IPS-15b (cell line): ENCODE data around the gene POLR3K.

Experiments used
- H3K27me3 ChIP-seq: one replicate; pipeline ENCODE4 v1.6.1; 2013; ENCODE audit warnings: low read length; ENCODE audit not compliant: control insufficient read depth, insufficient read depth
- H3K36me3 ChIP-seq: one replicate; pipeline ENCODE4 v1.6.1; 2013; ENCODE audit warnings: low read length; ENCODE audit not compliant: control insufficient read depth, insufficient read depth
- H3K4me1 ChIP-seq: one replicate; pipeline ENCODE4 v1.6.1; 2013; ENCODE audit warnings: mild to moderate bottlenecking, low read length; ENCODE audit not compliant: control insufficient read depth, insufficient read depth
- H3K4me3 ChIP-seq: one replicate; pipeline ENCODE4 v1.5.1; 2013; ENCODE audit warnings: low read depth, low read length
- H3K9ac ChIP-seq: one replicate; pipeline ENCODE4 v1.6.1; 2013; ENCODE audit warnings: low read depth, mild to moderate bottlenecking, low read length
- H3K9me3 ChIP-seq: one replicate; pipeline ENCODE4 v1.6.1; 2013; ENCODE audit warnings: mild to moderate bottlenecking, low read length; ENCODE audit not compliant: control insufficient read depth, insufficient read depth

Gene POLR3K

GRCh38 chr16:77273-77806 lies 23.9 kb upstream of the POLR3K start:
- no peak overlapping the region for H3K9ac ChIP-seq
- peaks cover 16% of the 10 kb centered on the region for H3K4me1 ChIP-seq
- peaks cover 12% of the 10 kb centered on the region for H3K36me3 ChIP-seq
- H3K9me3 ChIP-seq = no peaks in the 10 kb centered on the region
- H3K27me3 ChIP-seq = no peaks in the 10 kb centered on the region
- peak overlapping the region; percentile 43 for H3K4me3 ChIP-seq

- Histone ChIP-seq H3K36me3 (peaks cover 10% of the 10 kb centered on the region), H3K9me3 (no peaks in the 10 kb centered on the region), H3K4me3 (peak overlapping the region; percentile 43), H3K4me1 (peaks cover 16% of the 10 kb centered on the region), H3K27me3 (no peaks in the 10 kb centered on the region), H3K9ac (peak overlapping the region; percentile 24)
These were observed 23.3 kb upstream of the POLR3K start for GRCh38 chr16:76535-77272.

DNA sequence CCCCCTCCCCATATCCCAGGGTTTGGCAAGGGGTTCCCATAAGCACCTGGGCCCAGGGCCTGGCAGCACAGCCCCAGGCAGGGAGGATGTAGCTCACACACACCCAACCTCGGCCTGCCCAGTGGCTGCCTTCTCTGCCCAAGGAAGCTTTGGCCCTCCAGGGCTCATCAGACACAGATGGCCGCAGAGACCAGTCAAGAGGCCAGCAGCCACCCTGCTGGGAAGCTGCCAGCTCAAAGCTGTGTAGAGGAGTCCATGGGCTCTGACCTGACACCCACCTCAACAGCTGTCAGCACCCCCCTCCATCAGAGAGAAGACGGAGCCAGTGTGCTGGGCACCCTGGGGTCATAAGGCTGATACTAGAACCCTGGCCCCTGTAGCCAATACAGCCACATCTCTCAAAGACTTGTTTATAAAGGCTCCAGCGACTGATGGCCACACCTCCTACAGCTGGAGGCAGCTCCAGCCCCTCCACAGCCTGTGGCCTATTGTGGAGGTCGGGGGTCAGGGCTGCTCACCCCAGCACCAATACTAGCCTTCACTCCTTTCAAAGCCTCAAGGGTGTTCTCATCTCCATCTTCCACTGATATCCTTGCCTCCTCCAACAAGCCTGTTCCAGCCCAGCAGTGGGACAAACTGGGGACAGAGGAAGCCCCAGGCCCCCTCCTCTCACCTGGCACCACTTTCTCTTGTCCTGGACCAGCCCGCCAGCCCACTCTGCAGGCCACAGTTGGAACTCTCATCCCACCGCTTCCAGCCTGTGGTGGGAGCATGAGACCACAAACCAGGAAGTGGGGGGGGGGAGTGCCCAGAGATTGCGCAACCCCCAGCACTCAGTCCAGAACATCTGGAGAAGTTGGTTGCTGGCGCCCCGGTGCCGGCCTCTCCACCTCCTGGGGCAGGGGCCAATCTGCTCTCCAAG lies 22.4 kb upstream of the POLR3K start:
- H3K9ac ChIP-seq = no peak overlapping the region
- H3K4me1 ChIP-seq = peaks cover 18% of the 10 kb centered on the region
- peaks cover 9% of the 10 kb centered on the region for H3K36me3 ChIP-seq
- no peaks in the 10 kb centered on the region for H3K9me3 ChIP-seq
- H3K4me3 ChIP-seq = no peak overlapping the region
- no peaks in the 10 kb centered on the region for H3K27me3 ChIP-seq

DNA sequence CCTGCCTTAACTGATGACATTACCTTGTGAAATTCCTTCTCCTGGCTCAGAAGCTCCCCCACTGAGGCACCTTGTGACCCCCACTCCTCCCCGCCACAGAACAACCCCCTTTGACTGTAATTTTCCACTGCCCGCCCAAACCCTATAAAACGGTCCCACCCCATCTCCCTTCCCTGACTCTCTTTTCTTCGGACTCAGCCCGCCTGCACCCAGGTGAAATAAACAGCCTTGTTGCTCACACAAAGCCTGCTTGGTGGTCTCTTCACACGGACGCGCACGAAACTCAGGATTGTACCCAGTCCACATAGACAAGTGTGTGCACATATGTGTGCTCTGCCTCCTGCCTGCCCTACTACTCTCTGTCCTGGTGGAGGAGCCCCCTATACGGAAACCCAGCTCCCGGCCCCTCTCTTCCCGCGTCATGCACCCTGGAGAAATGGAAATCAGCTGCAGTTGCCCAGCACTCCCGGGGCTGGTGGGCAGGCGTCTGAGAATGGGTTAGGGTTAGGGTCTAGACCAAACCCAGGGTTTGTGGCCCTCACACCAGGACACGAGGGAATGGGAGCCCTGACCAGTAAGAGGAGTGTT lies 21.4 kb upstream of the POLR3K start:
- no peaks in the 10 kb centered on the region for H3K9me3 ChIP-seq
- no peaks in the 10 kb centered on the region for H3K27me3 ChIP-seq
- peaks cover 7% of the 10 kb centered on the region for H3K36me3 ChIP-seq
- peaks cover 18% of the 10 kb centered on the region for H3K4me1 ChIP-seq
- H3K9ac ChIP-seq = peak overlapping the region; percentile 24
- no peak overlapping the region for H3K4me3 ChIP-seq

- H3K9me3 ChIP-seq = no peaks in the 10 kb centered on the region
- H3K4me3 ChIP-seq = no peak overlapping the region
- no peaks in the 10 kb centered on the region for H3K27me3 ChIP-seq
- peak overlapping the region; percentile 47 for H3K9ac ChIP-seq
- peaks cover 18% of the 10 kb centered on the region for H3K4me1 ChIP-seq
- H3K36me3 ChIP-seq = peaks cover 3% of the 10 kb centered on the region
These were observed 20.8 kb upstream of the POLR3K start for GRCh38 chr16:74051-74746.

- H3K4me1 ChIP-seq = peaks cover 18% of the 10 kb centered on the region
- H3K36me3 ChIP-seq = no peaks in the 10 kb centered on the region
- H3K27me3 ChIP-seq = no peaks in the 10 kb centered on the region
- H3K9me3 ChIP-seq = no peaks in the 10 kb centered on the region
- H3K4me3 ChIP-seq = peak within 1 kb of the TSS; percentile 79
- peak within 1 kb of the TSS; percentile 60 for H3K9ac ChIP-seq
These were observed 19.4 kb upstream of the POLR3K start, which contains the start of gene RHBDF1 for GRCh38 chr16:72561-73548. Gene RHBDF1 (minus strand): TSS chr16:72631. CDS start chr16:65015, 7,616 bp downstream.

GRCh38 chr16:71540-72401 lies 18.4 kb upstream of the POLR3K start:
- Histone ChIP-seq H3K4me3 (peak overlapping the region; percentile 79), H3K9me3 (no peaks in the 10 kb centered on the region), H3K27me3 (no peaks in the 10 kb centered on the region), H3K36me3 (no peaks in the 10 kb centered on the region), H3K9ac (peak overlapping the region; percentile 60), H3K4me1 (peaks cover 16% of the 10 kb centered on the region)

DNA sequence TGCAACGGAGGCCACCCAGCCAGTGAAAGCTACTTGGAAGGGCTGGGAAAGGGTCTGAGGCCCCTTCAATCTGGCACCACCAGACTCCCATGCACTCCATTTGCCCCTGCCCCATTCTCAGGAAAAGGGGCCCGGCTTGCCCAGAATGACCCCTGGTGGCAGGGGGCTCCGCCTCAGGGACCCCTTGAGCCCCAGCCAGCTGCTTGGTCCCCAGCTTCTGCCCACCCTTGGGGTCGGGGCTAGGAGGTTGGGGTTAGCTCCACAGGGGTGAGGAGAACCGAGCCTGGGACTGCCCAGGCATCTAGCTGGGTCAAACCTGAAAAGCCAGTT lies 17.8 kb upstream of the POLR3K start:
- H3K4me3 ChIP-seq = peak overlapping the region; percentile 79
- no peaks in the 10 kb centered on the region for H3K36me3 ChIP-seq
- no peaks in the 10 kb centered on the region for H3K9me3 ChIP-seq
- peaks cover 11% of the 10 kb centered on the region for H3K4me1 ChIP-seq
- H3K9ac ChIP-seq = peak overlapping the region; percentile 54
- H3K27me3 ChIP-seq = no peaks in the 10 kb centered on the region

- Histone ChIP-seq H3K4me3 (no peak overlapping the region), H3K36me3 (peaks cover under 1% of the 10 kb centered on the region), H3K27me3 (no peaks in the 10 kb centered on the region), H3K9ac (no peak overlapping the region), H3K4me1 (peaks cover 6% of the 10 kb centered on the region), H3K9me3 (no peaks in the 10 kb centered on the region)
These were observed 15.8 kb upstream of the POLR3K start for GRCh38 chr16:69181-69580.
